Panc1 (cell line): Measurements from ENCODE around the gene C19orf38. TPM values are rescaled to one million over a fixed set of nuclear protein-coding genes. Genes with fewer than 3 reads are reported as not detected.

ENCODE experiments used
- ATAC-seq: fragments of 200-7000 bp; cut with Tn5 transposase; 2 replicates; pipeline ENCODE4 v1.9.1; 2020; ENCODE audit warnings: mild to moderate bottlenecking, moderate library complexity
- BruUV-seq: library from RNA; stranded (reverse); fragments of 400-500 nt; replicated peaks from 2 replicates; lab custom pipeline; 2021; lab: Mats Ljungman, UMichigan
- CTCF ChIA-PET: fragments of 300-600 bp; sonication (Branson Sonifier 250); formaldehyde crosslinking; loops from one replicate; lab custom pipeline; 2022; ENCODE audit warnings: antibody characterized with exemption; lab: Charles Lee
- POLR2A ChIA-PET: fragments of 300-600 bp; sonication (Branson Sonifier 250); formaldehyde crosslinking; loops from one replicate; lab custom pipeline; 2022; ENCODE audit warnings: antibody characterized with exemption; lab: Charles Lee
- DNase-seq: peaks from one replicate; pipeline ENCODE4 v3.0.0-alpha.2; 2010; ENCODE audit warnings: low read depth, low spot score
- H3K27ac ChIP-seq: 2 replicates; pipeline ENCODE4 v1.5.1; 2011; ENCODE audit warnings: mild to moderate bottlenecking, low read length, inconsistent platforms
- H3K27me3 ChIP-seq: fragments of 200-500 bp; sonication (Bioruptor generic); 2 replicates; pipeline ENCODE4 v1.6.0; 2014; ENCODE audit warnings: low read length, inconsistent platforms; ENCODE audit not compliant: control insufficient read depth, insufficient read depth
- H3K36me3 ChIP-seq: fragments of 200-500 bp; sonication (Bioruptor generic); 2 replicates; pipeline ENCODE4 v1.5.1; 2014; ENCODE audit warnings: inconsistent platforms, mild to moderate bottlenecking, low read length, moderate library complexity; ENCODE audit not compliant: control insufficient read depth, insufficient read depth
- H3K4me1 ChIP-seq: 2 replicates; pipeline ENCODE4 v1.5.1; 2011; ENCODE audit warnings: inconsistent platforms, mild to moderate bottlenecking, low read length, moderate library complexity; ENCODE audit not compliant: control insufficient read depth, insufficient read depth
- H3K4me3 ChIP-seq, 2 experiments: 2 replicates each; pipeline ENCODE4 v1.5.1; 2011 to 2012; ENCODE audit warnings: low read depth in 2 of 2, low read length in 2 of 2, mild to moderate bottlenecking in 2 of 2, inconsistent platforms in 1 of 2, moderate library complexity in 1 of 2
- H3K9me3 ChIP-seq: fragments of 200-500 bp; sonication (Bioruptor generic); 2 replicates; pipeline ENCODE4 v1.5.1; 2014; ENCODE audit warnings: low read depth, mild to moderate bottlenecking, inconsistent platforms, low read length, moderate library complexity; ENCODE audit not compliant: control insufficient read depth, insufficient read depth
- CTCF ChIP-seq: fragments of 450-650 bp; IDR thresholded peaks from 2 replicates; pipeline ENCODE4 v1.5.1; 2017; ENCODE audit warnings: mild to moderate bottlenecking
- POLR2AphosphoS5 ChIP-seq: IDR thresholded peaks from 2 replicates; pipeline ENCODE4 v1.6.1; 2012; ENCODE audit warnings: mild to moderate bottlenecking, low read depth, low read length, moderate library complexity
- SIN3A ChIP-seq: IDR thresholded peaks from 2 replicates; pipeline ENCODE4 v1.6.1; 2012; ENCODE audit warnings: low read depth, mild to moderate bottlenecking, low read length, moderate library complexity, borderline replicate concordance; ENCODE audit not compliant: insufficient read depth
- TCF7L2 ChIP-seq: IDR thresholded peaks from 2 replicates; pipeline ENCODE4 v1.6.1; 2011; ENCODE audit warnings: mild to moderate bottlenecking, low read depth, low read length, inconsistent platforms
- in situ Hi-C: cut with HindIII; loops from 2 replicates; pipeline ENCODE4 v1.10.0; 2016; ENCODE audit warnings: low sequenced_read_pairs, low pct_unique_long_range_greater_than_20kb
- intact Hi-C: fragments of 100-400 bp; cut with micrococcal nuclease; formaldehyde crosslinking; loops from one replicate; pipeline ENCODE4 v1.10.0; 2022; ENCODE audit not compliant: unreplicated experiment
- total RNA-seq: library from RNA; stranded (reverse); gene quantifications from one replicate; pipeline ENCODE4 v1.2.1, GENCODE V29; 2021; ENCODE audit not compliant: unreplicated experiment
- TF ChIP-seq, protein P1 (sequence below), 2 experiments: IDR thresholded peaks; 2 replicates each; pipeline ENCODE4 v1.6.1; 2011 to 2012; ENCODE audit warnings: low read depth in 2 of 2, control low read depth in 1 of 2, low read length in 1 of 2, mild to moderate bottlenecking in 1 of 2, moderate library complexity in 1 of 2; ENCODE audit not compliant: insufficient read depth in 1 of 2

Gene C19orf38
- total RNA-seq, 1 experiment from 2014 or later, result not detected

DNA sequence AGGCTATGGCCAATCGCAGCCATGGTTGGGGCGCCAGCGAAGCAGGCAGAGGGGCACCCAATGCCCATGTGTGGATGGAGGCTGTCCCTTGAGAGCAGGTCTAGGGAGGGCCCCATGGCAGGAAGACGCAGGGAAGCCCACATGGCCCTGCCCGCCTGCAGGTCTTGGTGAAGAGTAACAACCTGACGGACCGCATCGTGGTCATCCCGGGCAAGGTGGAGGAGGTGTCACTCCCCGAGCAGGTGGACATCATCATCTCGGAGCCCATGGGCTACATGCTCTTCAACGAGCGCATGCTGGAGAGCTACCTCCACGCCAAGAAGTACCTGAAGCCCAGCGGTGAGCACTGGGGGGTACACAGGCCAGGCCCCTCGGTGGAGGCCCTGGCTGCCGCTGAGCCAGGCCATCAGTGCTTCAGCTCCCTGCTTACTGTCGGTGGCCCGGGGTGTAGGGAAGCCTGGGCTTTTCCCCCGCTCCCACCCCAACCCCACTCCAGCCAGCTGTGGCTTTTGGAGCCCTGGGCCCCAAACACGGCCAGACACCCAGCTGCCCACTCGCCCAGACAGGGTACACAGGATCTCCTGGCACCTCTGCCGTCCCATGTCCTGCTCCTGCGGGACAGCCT, 65.6 kb downstream of the C19orf38 start:
- POLR2A ChIA-PET, result no interaction called here
- in situ Hi-C loops (no loop called here), intact Hi-C loops (no loop called here)
- ATAC-seq, result no peak
- no peaks in the 10 kb centered on the region for H3K9me3 ChIP-seq
- no peak overlapping the region for H3K4me3 ChIP-seq
- BruUV-seq, result no TSS peak
- TF ChIP-seq SIN3A (no peak), POLR2AphosphoS5 (no peak), TCF7L2 (no peak), CTCF (no peak)
- TF ChIP-seq, protein P1, sequence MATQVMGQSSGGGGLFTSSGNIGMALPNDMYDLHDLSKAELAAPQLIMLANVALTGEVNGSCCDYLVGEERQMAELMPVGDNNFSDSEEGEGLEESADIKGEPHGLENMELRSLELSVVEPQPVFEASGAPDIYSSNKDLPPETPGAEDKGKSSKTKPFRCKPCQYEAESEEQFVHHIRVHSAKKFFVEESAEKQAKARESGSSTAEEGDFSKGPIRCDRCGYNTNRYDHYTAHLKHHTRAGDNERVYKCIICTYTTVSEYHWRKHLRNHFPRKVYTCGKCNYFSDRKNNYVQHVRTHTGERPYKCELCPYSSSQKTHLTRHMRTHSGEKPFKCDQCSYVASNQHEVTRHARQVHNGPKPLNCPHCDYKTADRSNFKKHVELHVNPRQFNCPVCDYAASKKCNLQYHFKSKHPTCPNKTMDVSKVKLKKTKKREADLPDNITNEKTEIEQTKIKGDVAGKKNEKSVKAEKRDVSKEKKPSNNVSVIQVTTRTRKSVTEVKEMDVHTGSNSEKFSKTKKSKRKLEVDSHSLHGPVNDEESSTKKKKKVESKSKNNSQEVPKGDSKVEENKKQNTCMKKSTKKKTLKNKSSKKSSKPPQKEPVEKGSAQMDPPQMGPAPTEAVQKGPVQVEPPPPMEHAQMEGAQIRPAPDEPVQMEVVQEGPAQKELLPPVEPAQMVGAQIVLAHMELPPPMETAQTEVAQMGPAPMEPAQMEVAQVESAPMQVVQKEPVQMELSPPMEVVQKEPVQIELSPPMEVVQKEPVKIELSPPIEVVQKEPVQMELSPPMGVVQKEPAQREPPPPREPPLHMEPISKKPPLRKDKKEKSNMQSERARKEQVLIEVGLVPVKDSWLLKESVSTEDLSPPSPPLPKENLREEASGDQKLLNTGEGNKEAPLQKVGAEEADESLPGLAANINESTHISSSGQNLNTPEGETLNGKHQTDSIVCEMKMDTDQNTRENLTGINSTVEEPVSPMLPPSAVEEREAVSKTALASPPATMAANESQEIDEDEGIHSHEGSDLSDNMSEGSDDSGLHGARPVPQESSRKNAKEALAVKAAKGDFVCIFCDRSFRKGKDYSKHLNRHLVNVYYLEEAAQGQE (IDR thresholded peaks at IDR 0.05; ENCODE audit: insufficient read depth in 1 of 2, low read depth in 2 of 2, low read length in 1 of 2), result no peak
- H3K36me3 ChIP-seq, result no peaks in the 10 kb centered on the region; the same call in 1 of the 2 replicates
- no peak for DNase-seq
- CTCF ChIA-PET, result interaction anchor here (0.7 kb wide), 1 partner anchor 120 kb away, joined by 3 read pairs; no protein-coding TSS in a partner anchor
- no peaks in the 10 kb centered on the region; the same call in 1 of the 2 replicates for H3K4me1 ChIP-seq
- H3K27ac ChIP-seq, result no peak overlapping the region
- no peaks in the 10 kb centered on the region for H3K27me3 ChIP-seq

DNA sequence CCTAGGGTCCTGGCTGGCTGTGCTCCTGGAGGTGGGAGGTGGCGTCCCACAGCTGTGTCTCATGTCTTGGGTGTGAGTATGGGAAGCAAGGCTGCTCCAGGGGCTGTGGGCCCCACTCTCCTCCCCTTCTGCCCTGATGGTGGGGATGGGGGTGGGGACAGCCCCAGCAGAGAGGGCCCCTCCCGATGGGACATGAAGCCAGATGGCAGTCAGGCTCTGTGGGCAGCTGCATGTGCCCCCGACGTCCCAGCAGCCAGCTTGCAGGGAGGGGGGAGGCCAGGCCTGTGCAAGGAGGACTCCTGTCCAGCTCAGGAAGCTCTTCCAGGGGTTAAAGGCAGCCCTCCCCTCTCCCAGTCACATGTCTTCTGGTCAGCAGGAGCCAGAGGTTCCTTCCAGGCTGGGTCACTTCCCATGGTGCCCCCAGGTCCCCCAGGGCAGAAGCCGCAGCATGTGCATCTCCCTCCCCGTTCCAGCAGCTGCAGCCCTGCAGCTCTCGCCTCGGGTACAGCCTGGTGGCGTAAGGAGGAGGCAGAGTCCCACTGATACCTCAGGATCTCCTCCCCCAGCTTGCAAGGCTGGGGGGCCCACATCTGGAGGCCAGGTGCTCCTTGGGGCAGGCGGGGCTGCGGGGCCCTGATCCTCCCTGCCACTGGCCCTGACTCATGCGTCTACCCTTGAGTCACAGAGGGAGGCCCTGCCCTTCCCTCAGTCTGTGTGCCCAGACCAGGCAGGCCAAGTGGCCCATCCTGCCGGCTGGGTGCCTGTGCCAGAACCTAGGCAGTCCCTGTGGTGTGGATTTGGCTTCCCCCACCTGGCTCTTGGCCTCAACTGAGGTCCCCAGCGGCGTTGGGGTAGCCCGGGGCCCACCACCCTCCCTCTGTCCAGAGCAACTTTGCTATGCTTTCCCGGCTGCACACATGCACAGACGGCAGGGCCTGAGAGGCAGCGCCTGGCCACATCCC, 67.2 kb downstream of the C19orf38 start:
- ChIA-PET POLR2A (no interaction called here), CTCF (no interaction called here)
- DNase-seq, result no peak
- no peak for TF ChIP-seq SIN3A
- TF ChIP-seq, protein P1 (IDR thresholded peaks at IDR 0.05; ENCODE audit: insufficient read depth in 1 of 2, low read depth in 2 of 2, low read length in 1 of 2), result no peak
- TF ChIP-seq CTCF, result no peak
- no peak for TF ChIP-seq TCF7L2
- TF ChIP-seq POLR2AphosphoS5, result no peak
- H3K27me3 ChIP-seq, result no peaks in the 10 kb centered on the region
- peak; percentile 75 for ATAC-seq
- intact Hi-C loops, result no loop called here
- H3K36me3 ChIP-seq, result no peaks in the 10 kb centered on the region; the same call in 1 of the 2 replicates
- no TSS peak for BruUV-seq
- in situ Hi-C loops, result no loop called here
- no peaks in the 10 kb centered on the region for H3K9me3 ChIP-seq
- no peak overlapping the region for H3K4me3 ChIP-seq
- H3K27ac ChIP-seq, result no peak overlapping the region
- no peaks in the 10 kb centered on the region; the same call in 1 of the 2 replicates for H3K4me1 ChIP-seq
